Fibroblast of upper back skin (primary cell): Measurements from ENCODE around the gene TMC2.

Experiments used
- DNase-seq: peaks from one replicate; pipeline ENCODE4 v3.0.0-alpha.2; 2013

Gene TMC2

DNA sequence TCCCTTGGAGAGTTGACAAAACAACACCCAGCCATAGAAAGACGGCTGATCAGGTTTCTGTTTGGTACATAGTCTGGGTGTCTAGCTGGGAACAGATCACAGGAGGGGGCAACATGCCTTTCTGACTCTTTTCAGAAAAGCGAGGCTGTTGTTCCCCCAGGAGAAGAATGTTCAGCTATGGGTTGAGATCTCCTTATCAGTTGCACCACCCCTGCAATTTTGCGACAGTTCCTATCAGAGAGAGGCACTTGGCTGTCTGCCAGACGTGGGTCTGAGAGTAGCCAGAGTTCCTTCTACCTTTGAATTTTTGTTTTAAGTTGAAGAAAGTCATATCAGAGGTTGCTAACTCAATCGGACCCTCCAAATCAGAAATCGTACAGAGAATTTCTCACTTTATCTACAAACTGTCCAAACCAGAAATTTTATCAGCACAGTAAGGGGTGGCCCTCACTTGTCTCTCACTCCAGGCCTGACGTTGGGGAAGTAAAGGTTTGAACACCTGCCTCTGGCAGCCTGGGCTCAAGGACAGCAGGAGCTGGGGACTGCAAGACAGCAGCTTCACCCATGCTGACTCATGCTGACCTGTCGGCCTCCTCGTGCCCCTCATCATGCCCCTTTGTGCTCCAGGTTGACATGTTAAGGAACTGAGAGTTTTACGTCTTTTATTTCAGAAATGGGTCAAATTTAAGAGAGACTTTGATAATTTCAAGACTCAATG is 42.3 kb downstream of the TMC2 start:
- DNase-seq: no peak

DNA sequence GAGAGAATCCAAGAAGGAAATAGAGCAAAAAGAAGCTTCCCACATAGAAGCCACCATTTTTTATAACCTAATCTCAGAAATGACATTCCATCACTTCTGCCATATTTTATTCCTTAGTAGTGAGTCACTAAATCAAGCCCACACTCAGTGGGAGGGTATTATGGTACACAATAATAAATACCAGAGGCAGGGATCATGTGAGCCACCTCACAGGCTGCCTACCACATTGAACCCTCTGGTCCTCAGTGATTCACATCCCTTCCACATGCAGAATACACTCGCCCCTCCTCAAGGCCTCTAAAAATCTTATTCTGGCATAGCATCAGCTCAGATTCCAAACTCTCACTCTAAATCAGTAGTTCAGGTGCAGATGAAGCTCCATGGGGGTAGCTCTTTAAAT is 49.4 kb downstream of the TMC2 start:
- DNase-seq: peak; percentile 74

DNA sequence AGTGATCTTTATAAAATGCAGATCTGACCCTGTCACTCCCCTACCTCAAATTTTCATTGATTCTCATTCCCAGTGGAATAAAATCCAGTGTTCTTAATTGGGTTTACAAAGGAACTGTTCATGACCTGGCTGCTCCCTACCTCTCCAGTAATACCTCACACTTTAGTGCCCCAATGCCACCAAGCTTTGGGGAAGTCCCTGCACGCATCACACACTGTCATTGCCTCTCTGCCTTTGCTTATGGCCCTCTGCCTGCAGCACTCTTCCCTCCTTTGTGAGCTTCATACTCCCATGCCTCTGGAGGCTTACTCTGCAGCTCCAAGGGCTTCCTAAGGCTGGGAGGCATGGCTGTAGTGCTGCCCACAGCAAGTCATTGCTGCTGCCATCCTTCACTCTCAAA is 57.4 kb downstream of the TMC2 start:
- no peak for DNase-seq

DNA sequence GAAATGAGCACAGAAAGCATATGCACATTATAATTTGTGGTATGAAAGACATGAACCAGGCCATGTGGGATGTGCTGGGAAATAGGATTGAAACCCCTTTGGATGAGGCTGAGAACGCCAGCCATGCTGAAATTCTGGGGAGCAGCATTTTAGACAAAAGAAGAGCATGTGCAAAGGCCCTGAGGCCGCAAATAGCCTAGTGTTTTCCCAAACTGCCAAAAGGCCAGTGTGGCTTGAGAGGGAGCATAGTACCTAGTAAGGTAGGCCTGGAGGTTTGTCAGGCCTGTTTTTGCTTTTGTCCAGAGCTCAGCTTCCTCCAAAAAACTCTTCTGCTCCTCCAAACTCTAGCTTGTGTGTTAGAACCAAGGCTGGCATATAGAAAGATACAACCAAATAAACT is 58.7 kb downstream of the TMC2 start:
- DNase-seq: no peak

DNA sequence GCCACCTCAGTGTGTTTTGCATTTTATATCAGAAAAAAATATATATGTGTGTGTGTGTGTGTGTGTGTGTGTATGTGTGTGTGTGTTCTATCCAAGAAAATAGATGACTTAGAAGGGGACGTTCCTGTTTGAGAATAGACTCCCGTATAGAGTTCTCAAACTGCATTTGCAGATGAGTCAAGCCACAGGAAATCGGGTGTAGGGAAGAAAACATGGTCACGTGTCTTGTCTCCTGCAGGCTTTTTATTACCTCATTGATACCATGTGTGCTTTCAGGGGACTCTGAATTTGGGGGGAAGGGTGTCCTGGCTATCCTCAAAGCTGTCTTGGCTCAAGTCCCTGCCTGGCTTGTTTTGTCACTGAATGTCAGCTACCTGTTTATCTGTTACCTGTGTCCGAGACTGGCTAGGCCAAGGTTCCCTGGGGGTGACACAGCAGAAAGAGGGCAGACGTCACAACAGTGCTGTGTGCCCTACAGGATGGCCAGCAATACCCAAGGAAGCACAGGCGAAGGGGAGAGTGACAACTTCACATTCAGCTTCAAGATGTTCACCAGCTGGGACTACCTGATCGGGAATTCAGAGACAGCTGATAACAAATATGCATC is 60.4 kb downstream of the TMC2 start:
- peak; percentile 39 for DNase-seq

DNA sequence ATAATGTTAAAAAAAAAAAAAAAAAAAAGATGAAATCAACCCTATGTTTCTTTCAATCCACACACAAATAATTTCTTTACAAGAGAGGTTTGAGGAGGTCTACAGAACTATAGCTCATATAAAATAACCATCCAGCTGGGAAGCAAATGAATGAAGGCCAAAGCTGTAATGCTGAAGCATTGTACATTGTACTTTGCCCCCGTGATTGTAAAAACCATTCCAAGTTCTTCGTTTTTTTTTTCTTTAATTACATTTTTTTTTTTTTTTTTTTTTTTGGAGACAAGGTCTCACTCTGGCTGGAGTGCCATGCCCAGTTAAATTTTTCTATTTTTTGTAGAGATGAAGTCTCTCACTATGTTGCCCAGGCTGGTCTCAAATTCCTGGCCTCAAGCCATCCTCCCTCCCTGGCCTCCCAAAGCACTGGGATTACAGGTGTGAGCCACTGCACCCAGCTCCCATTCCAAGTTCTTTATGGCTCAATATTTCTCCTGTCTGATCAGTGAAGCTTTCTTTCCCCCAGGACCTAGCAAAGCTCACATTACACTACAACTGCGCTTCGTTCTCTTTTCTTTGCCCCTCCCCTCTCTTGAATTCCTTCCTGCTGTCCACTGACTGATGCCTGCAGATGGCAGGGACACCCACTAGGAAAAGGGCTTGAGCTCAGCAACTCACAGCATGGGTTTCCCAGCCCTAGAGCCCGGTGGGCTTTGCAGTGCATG is 63.1 kb downstream of the TMC2 start:
- DNase-seq: peak; percentile 2

DNA sequence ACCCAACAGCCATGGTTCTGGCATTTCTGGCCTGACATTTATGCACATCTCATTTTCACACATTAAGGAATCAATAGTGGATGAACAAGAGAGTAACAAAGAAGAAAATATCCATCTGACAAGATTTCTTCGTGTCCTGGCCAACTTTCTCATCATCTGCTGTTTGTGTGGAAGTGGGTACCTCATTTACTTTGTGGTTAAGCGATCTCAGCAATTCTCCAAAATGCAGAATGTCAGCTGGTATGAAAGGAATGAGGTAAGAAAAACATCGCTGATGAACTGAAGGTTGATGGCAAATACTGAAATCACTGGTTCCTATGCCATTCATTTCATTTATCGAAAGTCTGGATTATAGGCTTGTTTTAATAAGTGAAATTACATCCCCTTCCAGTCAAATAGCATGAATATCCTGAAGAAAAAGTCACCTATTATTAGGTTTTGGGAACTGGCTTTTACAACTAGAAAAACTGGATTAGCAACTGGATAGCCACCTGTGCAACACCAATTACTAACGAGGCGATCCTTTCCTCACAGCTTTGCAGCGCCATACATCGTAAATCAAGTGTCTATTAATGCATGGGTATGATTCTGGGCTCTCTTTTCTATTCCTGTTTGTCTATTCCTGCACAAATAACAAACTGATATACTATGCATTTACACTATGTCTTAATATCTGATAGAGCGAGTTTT is 65.8 kb downstream of the TMC2 start:
- peak; percentile 2 for DNase-seq

DNA sequence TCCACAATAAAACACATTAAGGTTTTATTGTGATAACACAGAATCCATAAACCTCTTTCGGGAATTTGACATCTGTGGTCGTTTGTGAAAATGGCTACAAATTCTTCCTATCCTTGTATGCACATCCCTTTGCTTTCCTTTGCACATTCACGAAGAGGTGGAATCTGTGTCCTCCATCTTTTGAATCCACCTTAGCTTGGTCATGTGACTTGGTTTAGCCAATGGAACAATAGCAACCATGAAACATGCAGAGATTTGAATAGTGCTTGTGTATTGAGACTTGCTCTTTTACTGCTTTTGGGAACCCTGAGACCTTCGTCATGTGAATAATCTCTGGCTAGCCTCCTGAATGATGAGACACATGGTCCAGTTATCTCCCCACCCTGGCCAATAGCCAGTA is 66.4 kb downstream of the TMC2 start:
- DNase-seq: no peak

DNA sequence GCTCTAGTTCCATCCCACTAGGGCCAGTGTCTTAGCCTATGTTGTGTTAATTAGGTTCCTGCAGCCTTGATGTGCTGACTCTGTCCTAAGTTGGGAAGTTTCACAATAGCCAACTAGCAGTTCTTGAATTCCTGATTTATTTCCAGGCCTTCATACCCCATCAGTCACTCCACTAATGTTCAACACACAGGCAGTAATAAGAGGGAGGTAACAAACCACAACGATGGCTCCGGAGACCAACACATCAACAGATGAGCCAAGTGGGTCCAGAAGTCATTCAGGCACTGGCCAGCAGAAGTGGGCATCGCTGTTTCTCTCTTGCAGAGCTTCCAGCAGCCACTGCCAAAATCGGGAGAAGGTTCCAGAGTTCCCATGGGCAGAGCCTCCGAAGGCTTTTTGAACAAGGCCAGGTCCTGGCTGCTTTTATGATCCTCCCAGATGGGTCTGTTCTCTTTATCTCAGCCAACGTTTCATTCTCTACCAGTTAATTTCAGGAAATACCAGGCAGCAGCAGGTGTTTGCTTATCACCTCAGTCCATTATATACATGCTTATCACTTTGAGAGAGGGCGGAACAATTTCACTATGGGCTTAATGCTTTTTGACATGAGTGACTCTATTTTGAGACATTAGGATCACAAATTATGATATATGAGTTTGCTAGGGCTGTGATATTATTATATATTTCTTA is 67.6 kb downstream of the TMC2 start:
- DNase-seq: no peak

DNA sequence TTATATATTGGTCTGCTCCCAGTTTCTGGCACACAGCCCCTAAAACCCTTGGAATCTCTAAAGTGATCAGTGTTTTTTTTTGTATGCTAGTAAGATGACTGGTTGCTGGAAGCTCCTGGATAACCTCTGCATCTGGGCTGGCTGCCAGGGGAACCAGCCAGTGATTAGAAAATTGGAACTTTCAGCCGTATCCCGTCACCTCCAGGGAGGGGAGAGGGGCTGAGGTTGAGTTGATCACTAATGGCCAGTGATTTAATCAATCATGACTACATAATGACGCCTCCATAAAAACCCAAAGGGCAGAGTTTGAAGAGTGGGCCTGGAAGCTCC is 68.1 kb downstream of the TMC2 start:
- no peak for DNase-seq

DNA sequence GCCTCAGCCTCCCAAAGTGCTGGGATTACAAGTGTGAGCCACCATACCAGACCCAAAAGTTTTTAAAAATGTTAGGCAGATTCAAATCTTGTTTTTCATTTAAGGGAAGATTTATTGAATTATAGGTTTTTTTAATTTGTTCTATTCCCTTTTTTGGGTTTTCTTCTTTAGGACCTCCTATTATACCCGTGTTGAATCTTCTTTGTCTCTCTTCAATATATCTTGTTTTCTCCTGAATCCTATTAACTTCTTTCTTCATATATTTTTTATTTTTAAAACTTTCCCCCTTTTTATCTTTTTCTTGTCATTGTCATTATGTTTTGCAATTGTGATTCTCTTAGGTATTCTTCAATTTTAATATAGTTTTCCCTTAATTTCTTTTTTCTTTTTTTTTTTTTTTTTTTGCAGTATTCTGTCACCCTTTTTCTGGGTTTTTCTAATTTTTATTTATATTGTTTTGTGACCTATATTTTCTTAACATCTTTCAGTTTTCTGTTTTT is 70.2 kb downstream of the TMC2 start:
- no peak for DNase-seq

DNA sequence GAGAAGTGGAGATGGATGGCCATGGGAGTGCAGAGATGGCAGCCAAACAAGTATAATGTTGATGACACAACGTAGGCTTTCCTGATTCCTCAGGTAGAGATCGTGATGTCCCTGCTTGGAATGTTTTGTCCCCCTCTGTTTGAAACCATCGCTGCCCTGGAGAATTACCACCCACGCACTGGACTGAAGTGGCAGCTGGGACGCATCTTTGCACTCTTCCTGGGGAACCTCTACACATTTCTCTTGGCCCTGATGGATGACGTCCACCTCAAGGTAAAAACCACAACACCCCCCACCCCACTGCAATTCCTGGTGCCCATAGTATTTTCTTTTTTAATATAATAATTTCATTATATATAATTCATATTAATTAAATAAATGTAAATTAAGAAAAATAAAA is 74.0 kb downstream of the TMC2 start:
- no peak for DNase-seq

DNA sequence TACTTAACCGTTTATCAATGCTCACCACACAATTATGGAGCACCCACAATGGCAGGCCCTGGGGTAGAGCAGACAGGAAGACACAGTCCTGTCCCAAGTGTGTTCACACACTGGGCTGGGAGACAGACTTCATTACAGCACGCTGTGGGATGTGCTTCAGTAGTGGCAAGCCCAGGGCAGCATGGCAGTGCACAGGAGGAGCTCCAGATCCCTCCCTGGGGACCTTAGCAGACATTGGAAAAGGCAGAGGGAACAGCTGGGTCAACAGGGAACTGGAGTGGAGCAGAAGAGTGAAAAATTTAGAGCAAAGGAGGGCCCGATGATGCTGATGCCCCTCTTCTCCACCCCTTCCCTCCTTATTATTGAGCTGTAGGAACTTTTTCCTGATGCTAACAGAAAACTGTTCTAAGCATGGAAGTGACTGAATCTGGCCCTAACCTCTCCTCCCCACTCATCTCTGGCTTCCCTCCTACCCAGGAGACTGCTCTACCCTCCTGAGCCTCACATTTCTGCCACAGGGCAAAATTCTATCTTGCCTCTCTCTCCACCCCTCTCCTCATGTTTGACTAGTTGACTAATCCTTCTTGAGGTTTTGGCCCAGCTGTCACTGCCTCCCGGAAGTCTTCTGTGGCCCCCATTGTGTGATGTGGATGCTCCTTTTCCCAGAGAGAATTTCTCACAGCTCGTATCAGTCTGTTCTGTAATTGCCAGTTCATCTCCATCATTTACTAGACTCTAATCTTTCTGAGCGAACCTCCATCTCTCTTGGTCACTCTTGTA is 74.8 kb downstream of the TMC2 start:
- DNase-seq: no peak

DNA sequence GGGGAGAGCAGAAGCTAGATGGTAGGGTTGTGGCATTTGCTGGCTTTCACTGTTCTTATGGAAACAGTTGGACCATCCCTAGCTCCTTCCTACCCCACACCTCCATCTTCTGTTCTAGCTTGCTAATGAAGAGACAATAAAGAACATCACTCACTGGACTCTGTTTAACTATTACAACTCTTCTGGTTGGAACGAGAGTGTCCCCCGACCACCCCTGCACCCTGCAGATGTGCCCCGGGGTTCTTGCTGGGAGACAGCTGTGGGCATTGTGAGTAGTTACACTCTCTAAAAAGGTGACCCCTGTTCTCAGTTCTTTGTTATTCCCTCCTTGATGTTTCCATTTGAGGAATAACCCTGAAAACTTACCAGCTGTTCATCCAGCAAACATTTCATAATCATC is 75.7 kb downstream of the TMC2 start:
- no peak for DNase-seq

DNA sequence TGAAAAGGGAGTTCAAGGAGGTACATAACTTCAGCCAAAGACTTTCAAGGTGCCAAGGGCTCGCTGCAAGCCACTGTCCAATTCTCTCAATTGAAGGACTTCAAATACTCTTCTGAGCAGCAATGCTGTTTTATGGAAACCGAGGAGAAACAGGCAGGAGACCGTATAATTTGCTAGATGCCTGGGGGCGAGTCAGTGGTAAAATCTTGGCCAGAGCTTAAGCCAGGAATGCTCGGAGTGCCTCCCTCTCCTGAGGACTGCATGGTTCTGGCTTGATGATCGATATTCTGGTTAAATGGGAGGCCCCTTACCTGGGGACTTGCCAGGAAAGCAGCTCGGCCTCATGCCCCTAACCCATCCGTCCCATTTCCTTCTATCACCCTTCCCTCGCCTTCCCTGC is 80.3 kb downstream of the TMC2 start:
- no peak for DNase-seq

DNA sequence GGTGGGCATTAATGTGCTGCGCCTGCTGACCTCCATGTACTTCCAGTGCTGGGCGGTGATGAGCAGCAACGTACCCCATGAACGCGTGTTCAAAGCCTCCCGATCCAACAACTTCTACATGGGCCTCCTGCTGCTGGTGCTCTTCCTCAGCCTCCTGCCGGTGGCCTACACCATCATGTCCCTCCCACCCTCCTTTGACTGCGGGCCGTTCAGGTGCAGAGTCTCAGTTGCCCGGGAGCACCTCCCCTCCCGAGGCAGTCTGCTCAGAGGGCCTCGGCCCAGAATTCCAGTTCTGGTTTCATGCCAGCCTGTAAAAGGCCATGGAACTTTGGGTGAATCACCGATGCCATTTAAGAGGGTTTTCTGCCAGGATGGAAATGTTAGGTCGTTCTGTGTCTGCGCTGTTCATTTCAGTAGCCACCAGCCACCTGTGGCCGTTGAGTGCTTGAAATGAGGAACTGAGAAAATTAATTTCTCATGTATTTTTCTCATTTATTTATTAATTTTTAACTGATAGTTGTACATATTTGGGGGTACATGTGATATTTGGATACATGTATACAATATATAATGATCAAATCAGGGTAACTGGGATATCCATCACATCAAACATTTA is 80.8 kb downstream of the TMC2 start:
- no peak for DNase-seq

DNA sequence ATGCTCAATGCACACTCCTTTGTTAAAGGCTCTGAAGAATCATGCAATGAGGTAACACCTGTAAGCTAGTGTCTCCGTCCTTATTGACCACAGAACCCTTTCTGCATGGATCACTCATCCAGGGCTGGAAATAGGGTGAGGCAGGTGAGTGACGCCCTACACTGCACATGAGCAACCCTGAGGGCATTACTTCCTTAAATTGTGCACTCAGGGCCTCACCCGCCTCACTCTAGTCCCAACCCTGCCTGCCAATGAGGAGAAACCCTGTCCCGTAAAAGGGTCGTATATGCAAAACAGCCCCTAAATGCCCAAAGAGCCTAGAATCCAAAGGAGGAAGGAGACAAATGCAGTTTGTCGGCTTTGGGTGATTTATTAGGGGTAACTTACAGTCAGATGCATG is 82.4 kb downstream of the TMC2 start:
- DNase-seq: no peak

DNA sequence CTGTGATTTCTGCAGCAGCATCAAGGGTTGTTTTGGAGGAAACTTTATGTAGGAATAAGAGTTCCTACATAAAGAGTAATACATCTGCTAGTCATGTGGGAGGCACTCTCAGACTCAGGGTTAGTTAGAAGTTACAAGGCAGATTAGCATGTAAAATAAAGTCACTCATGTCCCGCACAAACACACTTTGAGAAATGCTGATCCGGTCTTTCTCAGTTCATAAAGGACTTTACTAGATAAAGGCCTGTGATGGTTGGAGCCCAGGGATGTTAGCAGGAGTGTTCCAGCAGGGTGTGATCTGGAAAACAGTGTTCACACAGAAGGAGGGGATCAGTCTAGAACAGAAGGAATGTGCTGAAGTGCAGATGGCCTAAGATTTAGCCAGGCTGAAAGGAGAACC is 83.0 kb downstream of the TMC2 start:
- no peak for DNase-seq

DNA sequence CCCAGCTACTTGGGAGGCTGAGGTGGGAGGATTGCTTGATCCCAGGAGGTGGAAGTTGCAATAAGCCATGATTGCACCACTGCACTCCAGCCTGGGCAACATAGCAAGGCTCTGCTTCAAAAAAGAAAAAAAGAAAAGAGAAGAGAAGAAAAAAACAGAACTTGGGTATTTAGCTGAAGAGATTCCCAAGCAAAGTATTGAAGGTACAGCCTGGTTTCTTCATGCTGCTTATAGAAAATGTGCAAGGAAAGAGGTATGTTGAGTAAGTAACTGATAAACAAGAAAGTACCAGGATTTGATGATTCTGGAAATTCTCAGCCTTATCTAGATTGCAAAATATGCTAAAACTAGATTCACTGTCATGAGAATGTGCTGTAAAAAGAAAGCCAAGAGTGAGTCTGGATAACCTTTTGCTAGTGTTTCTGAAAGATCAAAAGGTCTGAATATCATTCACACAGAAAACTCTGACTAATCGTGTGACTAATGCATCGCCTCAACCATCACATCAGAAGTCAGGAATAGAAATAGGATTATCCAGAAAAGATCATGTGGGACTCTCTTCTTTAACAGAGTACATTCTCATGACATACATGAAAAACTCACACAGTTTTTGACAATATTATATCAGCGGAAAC is 83.7 kb downstream of the TMC2 start:
- no peak for DNase-seq

DNA sequence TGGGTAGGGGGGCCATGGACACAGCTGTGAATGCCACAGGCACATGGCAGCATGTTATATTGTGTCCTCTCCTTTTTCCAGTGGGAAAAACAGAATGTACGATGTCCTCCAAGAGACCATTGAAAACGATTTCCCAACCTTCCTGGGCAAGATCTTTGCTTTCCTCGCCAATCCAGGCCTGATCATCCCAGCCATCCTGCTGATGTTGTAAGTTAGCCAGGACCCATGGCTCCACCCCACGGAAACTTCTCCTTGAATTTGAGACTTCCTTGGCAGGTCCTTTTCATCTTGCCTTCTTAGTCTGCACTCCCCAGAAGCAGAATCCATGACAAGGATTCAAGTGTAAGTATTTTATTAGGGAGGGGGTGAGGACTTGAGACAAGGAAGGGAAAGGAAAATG is 87.8 kb downstream of the TMC2 start:
- no peak for DNase-seq

DNA sequence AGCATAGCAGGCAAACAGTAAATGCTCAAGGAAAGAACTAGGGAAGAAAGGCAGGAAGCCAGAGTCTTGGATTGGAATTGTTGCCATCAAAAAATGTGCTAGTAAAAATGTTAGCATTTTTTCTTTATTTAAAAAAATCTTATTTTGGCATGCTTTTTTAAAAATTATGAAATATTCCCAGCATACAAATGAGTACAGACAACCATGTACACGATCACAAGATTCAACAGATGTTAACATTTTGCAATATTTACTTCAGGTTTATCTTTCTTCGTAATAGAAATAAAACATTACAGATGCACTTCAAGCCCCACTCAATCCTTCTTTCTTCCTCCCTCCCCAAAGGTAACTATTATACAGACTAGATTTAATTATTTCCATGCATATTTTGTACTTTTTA is 88.7 kb downstream of the TMC2 start:
- DNase-seq: no peak
